NCI-H187 (cell line): ENCODE results near the gene SHROOM3.
"Not testable (repeated sequence)": the region's sequence is repeated elsewhere in the genome, so short reads cannot be mapped to it uniquely, and the experiment has no call there.

Experiments
- DNase-seq, 2 experiments: peaks; one replicate each; lab custom pipeline; 2025; lab: John Stamatoyannopoulos, UW

Gene SHROOM3

DNA sequence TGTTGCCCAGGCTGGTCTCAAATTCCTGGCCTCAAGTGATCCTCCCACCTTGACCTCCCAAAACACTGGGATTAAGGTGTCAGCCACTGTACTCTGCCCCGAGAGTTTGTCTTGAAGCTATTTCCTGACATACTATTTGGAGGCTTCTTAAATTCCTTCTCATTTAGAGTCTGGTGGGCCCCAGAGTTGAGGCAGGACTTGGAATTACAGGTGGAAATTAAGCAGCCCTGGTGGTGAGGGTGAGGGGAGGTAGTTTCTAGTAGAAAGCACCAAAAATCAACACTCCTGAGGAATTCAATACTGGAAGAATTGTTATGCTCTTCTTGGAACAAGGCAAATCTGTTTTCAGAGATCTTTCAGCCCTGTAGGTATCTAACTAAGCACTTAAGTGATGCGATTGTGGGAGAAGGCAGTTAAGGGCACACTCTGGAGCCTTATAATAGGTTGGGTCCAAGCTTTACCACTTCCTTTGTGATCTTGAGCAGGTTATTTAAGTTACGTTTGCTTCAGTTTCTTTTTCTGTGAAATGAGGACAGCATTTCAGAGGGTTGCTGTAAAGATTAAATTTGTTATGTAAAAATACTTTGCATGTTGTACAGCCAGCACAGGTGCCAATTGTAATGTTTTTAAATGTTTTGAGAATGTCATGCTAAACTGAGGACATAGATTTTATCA is 262.2 kb downstream of the SHROOM3 start:
- no peak for DNase-seq

DNA sequence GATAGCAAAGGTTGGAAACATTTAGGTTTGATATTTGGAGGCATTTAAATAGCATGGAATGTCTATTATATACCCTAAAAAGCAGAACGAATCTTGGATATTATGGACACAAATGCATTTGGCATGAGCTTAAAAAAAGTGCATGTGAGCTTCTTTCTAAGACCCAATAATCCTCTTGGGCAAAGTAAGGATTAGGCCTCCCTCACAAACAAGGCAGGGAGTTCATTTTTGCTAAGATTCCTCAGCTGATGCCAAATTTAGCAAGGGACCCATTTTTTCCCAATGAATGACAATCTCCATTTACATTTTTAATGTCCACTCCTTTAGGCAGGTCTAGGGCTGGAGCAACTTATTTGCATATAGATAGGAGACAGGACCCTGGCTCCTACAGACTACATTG is 263.1 kb downstream of the SHROOM3 start:
- no peak for DNase-seq

DNA sequence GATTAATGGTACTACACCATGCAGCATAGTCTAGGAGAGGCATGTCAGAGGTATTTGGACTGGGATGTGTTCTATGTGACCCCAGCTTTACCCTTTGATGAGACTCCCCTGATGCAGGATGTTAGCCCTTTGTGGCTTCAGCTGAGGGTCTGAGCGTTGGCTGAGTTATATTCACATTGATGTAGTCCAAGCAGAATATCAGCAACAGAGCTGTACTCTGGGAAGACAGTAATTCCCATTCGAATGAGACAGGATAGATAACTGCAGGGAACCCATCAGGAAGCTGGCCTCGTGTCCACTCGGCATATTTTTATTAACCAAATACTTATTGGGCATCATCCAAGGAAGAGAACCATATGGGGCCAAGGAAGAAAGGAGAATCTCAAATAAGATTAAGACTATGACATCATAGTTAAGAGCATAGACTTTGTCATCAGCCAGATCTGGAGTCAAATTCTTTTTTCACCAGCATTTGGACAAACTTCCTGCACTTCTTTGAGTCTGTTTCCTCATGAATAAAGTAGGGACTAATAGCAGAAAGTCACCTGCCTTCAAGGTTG is 264.8 kb downstream of the SHROOM3 start:
- DNase-seq: no peak

DNA sequence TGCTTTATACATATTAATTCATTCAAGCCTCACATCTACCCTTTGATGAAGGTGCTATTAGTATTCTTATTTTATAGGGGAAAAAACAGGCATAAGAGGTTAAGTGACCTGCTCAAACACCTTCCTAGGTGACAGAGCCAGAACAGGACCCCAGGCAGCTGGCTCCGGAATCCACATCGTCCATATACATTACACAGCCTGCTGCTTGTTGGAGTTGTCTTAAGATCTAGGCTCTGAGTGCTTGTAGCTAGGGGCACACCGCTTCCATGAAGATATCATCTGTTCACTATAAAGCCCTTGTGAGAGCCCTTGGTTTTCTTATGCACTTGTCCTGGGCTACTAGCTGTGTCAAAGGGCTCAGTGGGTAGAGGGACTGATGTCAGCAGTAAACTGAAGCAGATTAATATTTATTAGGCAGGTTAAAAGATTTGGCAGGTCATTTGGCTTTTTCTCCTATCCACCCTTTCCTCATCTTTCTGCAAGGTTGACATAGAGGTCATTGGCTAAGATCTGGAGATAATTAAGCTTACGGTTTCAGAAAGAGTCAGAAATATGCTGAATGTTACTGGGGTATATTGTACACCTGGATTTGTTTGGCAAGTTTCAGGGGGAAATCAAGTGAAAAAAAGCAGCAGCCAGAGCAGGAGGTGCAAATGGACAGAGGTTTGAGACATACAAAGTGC is 267.6 kb downstream of the SHROOM3 start:
- no peak for DNase-seq

DNA sequence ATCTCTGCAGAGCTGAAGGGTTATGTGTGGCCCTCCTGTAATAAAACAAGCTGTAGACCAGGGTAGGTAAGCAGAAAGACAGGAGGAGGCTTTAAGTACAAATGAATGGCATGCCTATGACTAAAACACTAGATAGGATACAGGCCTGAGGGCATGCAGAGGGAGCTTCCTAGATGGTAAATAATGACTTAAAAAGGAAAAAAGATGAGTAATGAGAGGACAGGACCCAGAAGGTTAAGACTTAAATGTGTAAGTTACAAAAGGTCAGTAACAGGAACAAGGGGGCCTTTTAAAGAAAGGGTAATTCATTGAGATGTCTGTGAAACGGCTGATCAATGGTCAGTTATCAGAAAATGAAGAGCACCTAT is 268.1 kb downstream of the SHROOM3 start:
- DNase-seq: no peak

DNA sequence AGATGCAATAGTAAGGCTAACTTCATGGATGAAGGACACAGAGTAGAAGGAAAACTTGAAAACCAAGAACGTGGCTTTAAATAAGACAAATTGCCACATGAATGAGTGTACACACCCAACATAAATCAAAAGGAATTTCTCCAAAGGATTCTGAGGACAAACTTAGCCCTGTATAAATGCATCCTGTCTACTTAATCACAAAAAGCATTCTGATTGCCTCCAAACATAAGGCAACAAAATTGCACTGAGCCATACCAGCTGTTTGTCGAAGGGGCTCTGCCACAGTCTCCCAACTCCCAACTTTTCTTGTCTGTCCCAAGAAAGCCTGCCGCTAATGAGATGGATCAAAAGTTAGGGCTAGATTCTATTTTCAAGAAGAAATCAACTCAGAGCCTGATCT is 268.6 kb downstream of the SHROOM3 start:
- DNase-seq: no peak

DNA sequence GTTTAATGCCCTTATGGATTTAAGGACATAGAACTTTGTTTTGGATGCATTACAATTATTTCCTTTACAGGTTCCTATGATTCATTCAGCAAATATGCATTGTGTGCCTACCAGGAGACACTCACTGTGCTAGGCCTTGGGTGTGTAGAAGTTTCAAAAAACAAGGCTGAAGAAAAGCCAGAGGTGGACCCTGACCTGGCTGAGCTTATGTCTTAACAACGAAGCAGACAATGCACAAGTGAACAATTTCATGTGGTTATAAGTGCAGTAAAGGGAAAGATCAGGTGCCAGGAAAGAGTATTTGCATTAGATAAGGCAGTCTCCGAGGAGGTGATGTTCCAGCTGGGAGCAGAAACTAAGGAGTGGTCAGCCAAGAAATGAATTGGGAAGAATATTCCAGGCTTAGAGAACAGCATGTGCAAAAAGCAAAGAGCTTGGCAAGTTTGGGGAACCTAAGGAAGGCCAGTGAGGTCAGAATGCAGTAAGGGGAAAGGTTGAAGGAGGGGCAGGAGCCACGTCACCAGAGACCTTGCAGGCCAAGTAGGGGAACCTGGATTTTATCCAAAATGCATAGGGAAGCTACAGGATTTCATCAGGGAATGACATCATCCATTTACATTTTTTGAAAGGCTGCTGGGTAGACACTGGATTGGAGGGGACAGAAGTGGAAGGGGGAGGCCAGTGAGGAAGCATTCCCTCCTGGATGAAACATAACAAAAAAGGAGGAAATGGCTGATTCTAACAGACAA is 269.3 kb downstream of the SHROOM3 start:
- no peak for DNase-seq

DNA sequence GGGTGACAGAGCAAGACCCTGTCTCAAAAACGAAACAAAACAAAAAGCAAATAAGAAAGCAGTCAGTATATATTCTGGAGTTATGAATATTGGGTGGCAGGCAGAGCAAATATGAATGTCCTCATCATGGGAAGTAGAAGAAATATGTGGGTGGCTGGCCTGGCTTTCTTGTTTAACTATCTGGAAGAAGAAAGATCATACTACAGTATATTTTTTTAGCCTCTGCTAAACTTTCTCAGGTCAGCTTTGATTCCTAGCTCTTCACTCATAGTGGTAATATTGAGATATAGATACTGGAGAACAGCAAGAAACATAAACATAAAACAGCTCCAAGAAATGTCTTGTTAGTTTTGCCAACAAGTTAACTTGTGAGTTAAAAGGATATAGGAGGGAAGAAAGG is 270.4 kb downstream of the SHROOM3 start:
- DNase-seq: no peak

DNA sequence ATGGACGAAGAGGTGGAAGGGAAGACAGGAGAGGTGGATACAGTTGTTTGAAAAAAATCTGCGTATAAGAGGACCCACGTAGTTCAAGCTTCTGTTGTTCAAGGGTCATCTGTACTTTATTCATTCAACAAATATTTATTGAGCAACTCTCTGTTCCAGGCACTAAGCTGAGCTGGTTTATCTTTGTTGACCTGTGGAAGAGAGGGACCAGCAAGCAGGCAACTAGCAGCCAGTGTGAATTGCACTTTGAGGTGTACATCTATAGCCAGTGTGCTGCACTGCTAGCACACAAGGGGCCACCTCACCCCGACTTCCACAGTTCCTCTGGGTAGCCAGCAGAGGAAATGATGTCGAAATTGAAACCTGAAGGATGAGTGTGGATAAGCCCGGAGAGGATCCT is 271.6 kb downstream of the SHROOM3 start:
- DNase-seq: no peak

DNA sequence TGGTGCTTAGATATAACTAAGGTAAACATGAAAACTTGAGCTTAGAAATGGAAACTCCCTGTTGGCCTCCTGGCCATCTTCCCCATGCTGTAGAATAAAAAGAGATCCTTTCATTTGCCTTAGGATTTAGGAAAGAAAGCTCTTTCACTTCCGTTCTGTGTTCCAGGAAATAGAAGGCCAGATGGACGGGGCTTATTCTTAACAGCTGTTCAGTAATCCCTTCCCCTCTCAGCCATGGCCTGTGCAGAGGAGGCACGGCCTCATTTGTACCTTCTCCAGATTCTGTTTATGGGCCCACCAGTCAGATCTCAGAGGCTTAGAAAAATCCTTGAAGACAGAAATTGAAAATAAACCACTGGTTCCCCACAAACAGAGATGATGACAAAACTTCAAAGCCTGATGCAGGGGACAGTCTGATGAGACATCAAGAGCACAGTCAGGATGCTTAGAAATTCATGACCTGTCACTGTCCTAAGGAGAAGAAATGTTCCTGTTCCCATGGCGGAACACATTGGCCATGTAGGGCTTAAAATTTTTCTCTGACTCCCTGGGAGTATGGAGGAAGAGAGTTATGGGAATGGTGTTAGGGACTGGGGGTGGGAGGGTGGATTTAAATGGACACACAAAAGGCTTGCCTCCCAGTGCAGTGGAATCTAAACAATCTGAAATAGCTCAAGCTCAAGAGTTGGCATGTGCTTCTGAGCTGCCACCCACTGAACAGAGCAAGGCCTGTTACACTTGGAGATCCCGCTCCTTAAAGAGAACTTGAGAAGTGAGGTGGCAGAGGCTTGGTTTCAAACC is 274.1 kb downstream of the SHROOM3 start:
- no peak for DNase-seq

DNA sequence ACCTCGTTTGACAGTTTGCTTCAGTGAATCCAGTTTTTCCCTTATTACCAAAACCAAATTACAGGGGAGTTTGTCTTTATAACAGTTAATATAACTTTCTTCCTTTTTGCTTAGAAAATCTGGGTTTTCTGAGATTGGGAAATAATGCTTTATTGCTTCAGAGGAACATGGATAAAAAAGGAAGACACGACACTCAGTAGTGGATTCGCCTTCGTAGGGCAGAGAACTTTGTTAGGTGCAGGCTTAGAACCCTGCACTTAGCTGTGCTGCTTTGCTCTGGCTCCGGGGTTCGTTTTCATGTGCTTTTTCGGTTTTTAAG is 274.7 kb downstream of the SHROOM3 start:
- DNase-seq: no peak

DNA sequence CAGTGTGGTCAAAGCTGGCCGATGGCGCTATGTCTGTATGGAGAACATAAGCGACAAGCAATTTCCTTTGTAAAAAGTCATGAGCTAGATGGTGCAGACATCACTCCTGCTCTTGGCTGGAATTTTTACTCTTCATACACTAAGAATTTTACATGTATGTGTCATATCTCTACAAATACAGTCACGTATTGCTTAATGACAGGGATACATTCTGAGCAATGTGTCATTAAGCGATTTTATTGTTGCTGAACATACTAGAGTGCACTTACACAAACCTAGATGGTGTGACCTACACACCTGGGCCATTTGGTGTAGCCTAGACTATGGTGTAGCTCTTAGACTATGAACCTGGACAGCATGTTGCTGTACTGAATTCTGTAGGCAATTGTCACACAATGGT is 277.5 kb downstream of the SHROOM3 start:
- no peak for DNase-seq

DNA sequence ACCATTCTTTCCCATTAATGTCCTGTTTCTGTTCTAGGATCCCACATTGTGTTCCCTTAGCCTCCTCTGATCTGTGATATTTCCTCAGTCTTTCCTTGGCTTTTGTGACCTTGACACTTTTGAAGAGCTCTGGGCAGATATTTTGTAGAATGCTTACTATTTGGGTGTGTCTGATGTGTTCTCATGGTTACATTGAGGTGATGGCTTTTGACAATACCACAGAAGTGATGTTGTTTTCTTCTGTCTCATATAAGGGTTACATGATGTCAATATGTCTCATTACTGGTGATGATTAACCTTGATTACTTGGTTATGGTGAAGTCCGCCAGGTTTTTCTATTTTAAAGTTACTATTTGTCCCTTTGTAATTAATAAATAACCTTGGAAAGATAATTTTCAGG is 279.2 kb downstream of the SHROOM3 start:
- no peak for DNase-seq

DNA sequence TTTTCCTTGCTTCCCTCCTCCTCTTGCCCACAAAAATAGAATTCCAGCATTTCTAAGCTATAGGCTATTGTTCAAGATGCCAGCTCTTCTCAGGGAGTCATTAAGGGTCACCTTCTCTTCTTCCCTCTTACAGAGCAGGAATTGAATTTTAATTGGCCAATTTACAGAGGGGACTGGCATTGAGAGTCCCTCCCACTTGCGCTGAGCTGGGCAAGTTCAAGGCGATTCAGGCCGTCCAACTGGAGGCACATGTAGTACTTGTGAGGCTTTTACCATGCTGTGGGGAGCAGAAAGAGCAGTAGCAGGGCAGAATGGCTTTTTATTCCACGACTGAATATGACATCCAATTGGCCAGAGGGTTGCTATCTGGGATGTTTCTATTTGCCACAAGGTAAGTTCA is 281.0 kb downstream of the SHROOM3 start:
- DNase-seq: no peak

DNA sequence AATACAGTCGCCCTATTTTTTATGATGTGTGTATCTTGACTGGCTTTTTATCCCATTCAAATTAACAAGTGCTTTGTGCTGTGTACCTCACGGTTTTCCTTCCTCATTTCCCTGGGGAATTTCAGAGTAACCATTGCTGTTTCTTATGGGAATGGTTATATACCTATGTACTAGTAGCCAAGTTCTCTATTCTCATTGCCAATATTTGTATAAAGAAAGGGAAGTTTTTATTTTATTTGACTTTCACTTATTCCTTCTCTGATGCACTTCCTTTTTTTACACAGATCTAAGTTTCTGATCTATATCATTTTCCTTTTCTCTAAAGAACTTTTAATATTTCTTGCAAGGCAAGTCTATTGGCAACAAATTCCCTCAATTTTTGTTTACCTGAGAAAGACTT is 281.6 kb downstream of the SHROOM3 start:
- no peak for DNase-seq

DNA sequence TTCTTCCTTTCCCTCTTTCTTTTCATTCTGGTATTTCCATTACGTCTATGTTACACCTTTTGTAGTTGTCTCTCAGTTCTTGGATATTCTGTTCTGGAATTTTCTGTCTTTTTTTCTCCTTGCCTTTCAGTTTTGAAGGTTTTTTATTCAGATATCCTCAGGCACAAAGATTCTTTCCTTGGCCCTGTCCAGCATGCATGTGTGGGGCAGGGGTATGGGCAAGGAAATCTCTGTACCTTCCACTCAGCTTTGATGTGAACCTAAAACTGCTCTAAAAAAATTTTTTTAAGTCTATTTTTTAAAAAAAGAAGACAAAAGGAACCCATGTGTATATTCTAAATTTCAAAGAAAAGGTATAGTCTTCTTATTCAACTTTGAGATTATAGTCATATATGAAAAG is 282.4 kb downstream of the SHROOM3 start:
- DNase-seq: no peak

DNA sequence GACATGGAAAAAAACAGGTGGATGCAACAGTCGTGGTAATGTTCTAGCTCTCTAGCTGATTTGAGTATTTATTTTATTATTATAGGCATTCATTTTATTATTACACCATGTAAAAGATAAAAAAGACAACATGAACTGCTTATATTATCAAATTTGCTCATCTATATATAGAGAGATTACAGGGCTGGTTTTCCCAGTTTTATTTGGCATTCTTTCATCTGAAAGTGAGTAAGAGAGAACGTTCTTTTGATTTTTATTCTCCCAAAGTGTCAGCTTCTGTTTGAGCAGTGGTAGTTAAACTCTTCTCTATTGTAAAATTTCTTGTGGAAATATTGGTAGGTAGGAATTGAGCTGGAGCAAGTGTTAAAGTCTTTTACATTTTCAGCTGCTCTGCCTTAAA is 283.0 kb downstream of the SHROOM3 start:
- no peak for DNase-seq

DNA sequence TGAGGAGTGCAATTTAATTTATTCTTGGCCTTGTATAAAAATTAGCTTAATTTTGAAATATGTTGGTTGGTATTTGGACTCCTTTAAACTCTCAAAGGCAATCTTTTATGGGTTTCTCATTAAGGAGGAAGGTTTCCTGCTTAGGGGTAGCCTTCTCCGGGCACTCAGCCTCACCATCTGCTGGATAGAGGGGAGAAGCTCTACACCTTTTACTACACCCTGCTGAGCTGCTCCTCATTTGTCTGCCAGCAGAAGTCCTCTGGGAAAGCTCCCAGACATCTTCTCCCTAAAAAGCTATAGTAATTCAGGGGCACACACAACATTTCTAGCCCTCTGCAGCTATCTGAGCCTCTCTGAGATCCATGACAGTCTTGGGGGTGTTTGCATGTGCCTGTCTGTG is 283.8 kb downstream of the SHROOM3 start:
- DNase-seq: no peak

DNA sequence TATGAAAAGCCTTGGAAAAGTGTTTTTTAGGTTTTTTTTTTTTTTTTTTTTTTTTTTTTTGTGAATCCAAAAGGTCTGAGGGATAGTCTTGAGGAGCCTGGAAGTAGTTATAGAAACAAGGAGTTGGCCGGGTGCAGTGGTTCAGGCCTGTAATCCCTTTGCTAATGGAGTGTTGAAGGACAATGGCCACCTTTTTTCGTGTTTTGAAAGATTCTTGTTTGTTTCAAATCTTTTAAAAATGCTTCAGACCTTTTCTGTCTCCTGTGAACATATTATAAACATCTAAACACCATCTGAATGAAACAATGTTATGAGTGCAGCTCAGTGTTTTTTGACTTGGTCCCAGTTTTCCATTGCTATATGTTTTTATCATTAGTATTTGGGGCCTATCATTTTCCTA is 285.1 kb downstream of the SHROOM3 start:
- no peak for DNase-seq

DNA sequence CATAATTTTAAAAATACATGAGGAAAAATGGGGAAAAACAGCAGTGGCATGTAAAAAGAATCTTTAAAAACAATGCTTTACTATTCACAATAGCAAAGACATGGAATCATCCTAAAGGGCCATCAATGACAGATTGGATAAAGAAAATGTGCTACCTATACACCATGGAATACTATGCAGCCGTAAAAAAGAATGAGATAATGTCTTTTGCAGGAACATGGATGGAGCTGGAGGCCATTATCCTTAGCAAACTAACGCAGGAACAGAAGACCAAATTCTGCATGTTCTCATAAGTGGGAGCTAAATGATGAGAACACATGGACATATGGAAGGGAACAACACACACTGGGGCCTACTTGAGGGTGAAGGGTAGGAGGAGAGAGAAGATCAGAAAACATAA is 287.1 kb downstream of the SHROOM3 start:
- not testable (repeated sequence) for DNase-seq

DNA sequence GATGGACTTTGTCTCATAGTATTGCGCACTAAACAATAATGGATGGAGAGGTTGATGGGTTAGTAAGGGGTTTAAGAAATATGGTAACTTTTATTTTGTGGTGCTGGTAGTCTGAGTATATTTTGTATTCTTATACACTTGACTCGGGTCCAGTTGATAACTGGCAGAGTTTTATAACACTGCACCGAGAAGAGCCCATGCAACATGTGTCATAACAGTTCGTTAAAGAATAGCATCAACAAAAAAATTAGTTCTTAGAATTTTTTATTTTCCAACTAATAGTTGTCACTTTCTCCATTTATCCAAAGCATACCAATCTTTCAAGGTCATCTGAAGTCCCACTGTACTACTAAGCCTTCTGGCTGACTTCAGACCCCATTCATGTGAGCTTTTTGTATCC is 287.8 kb downstream of the SHROOM3 start:
- no peak for DNase-seq

DNA sequence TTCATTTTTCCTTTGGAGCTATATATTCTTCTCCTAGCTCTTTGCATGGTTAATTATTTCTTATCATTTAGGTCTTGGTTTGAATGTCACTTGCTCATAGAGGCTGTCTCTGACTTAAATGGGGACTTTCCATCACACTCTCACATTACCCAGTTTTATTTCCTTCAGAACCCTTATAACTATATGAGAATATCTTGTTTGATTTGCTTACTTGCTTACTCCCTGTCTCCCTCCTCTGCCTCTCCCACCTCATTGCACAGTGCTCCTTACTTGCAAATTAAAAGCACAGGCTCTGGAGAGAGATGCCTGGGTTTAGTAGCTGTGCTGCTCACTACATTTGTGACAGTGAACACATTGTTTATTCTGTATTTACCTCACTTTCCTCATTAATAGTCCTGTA is 288.3 kb downstream of the SHROOM3 start:
- DNase-seq: no peak
